NT2/D1 (cell line): ENCODE data around the gene NEK1.

ENCODE experiments used
- SUZ12 ChIP-seq: IDR thresholded peaks from 2 replicates; pipeline ENCODE4 v1.6.1; 2011; ENCODE audit not compliant: insufficient read length, insufficient read depth; ENCODE audit errors: extremely low read depth
- YY1 ChIP-seq: IDR thresholded peaks from 2 replicates; pipeline ENCODE4 v1.6.1; 2011; ENCODE audit not compliant: insufficient read length, insufficient read depth

- TF ChIP-seq YY1 (no peak), SUZ12 (no peak)
Observed at GRCh38 chr4:169351872-169352271, 260.5 kb downstream of the NEK1 start.
